GM08714 (cell line): Measurements from ENCODE around the gene VARS1.
"Not testable (repeated sequence)": the region's sequence is repeated elsewhere in the genome, so short reads cannot be mapped to it uniquely, and the experiment has no call there.

Source experiments
- H3K4me3 ChIP-seq: fragments of 200-500 bp; sonication (Bioruptor generic); 2 replicates; pipeline ENCODE4 v1.5.1; 2014; ENCODE audit warnings: mild to moderate bottlenecking, low read length, inconsistent platforms
- ZNF274 ChIP-seq: IDR thresholded peaks from 2 replicates; pipeline ENCODE4 v1.6.1; 2012; ENCODE audit warnings: mild to moderate bottlenecking, low read depth, low read length

Gene VARS1

GRCh38 chr6:31814677-31815024 is 19.1 kb upstream of the VARS1 start:
- TF ChIP-seq ZNF274, result no peak
- peak overlapping the region; percentile 66 for H3K4me3 ChIP-seq

GRCh38 chr6:31813465-31813849 is 17.9 kb upstream of the VARS1 start:
- no peak overlapping the region for H3K4me3 ChIP-seq
- TF ChIP-seq ZNF274, result no peak

GRCh38 chr6:31811645-31812044 is 16.1 kb upstream of the VARS1 start:
- no peak overlapping the region for H3K4me3 ChIP-seq
- TF ChIP-seq ZNF274, result no peak

DNA sequence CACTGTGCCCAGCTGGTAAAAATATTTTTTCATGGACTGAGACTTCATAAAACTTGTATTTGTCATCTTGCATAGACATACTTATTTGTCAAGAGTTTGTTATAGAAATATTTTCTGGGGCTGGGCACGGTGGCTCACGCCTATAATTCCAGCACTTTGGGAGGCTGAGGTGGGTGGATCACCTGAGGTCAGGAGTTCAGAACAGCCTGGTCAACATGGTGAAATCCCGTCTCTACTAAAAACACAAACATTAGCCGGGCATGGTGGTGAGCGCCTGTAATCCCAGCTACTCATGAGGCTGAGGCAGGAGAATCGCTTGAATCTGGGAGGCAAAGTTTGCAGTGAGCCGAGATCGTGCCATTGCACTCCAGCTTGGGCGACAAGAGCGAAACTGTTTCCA is 13.0 kb upstream of the VARS1 start:
- not testable (repeated sequence) for H3K4me3 ChIP-seq

DNA sequence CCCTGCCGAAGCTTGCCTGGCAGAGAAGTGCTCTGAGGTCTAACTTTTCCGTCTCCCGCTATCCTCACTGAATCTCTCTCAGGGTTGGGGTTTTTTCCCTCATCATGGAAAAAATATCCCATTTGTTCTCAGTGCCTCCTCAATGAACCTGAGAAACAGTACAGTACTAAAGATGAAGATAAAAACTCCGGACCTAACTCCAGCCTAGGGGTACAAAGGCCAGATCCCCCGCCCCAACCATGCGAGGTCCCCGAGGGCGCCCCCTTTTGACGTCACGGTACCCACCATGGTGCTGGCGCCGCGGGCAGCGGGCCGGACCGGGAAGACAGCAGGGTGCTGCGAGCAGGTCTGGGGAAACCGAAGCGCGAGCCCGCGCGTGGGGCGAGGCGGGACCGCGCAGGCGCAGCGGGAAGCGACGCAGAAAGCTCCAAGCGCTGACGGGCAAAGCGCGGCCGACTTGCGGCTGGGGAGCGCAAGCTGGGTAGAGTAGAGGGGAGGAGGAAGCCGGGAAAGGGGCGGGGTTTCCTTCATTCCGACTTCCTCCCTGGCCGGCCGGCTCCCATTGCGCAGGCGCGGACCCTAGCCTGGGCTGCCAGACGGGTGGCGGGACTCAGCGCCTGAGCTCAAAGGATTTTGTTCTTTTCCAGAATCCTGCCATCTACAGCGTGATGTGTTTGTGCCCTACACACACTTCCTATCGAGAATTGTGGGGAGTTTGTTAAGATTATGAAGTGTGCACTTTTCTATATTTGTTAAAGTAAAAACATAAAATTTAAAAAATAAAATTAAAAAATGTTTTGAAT is 11.1 kb upstream of the VARS1 start, which contains the start of gene LSM2:
LSM2 (minus strand) TSS at position 497 of the 803 bp plus-strand sequence; CDS start at position 288, 209 bp downstream.
- TF ChIP-seq ZNF274, result no peak
- H3K4me3 ChIP-seq, result peak within 1 kb of the TSS; percentile 84

GRCh38 chr6:31805939-31806469 is 10.5 kb upstream of the VARS1 start:
- peak overlapping the region; percentile 84 for H3K4me3 ChIP-seq
- no peak for TF ChIP-seq ZNF274

DNA sequence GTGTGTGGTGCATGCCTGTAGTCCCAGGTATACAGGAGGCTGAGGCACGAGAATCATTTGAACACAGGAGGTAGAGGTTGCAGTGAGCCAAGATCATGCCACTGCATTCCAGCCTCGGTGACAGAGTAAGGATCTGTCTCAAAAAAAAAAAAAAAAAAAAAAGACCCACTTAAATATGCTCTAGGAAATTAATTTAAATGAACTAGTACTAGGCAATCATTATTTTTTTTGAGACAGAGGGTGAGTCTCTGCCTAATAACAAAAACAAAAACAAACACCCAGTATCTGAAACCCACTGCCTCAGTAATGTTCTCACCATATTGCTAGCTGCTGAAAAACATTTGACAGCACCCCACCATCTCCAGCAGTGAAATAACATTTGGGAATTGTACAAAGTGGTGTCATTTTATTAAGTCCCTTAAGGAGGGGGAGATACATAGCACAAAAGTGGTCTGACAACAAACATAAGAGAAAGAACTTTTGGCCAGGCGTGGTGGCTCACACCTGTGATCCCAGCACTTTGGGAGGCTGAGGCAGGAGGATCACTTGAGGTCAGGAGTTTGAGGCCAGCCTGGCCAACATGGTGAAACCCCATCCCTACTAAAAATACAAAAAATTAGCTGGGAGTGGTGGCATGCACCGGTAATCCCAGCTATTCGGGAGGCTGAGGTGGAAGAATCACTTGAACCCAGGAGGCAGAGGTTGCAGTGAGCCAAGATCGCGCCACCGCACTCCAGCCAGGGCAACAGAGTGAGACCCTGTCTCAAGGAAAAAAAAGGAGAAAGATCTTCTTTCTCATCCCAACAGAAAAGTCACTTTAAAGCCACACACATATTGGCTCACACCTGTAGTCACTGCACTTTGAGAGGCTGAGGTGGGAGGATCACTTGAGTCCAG is 5.7 kb upstream of the VARS1 start:
- H3K4me3 ChIP-seq, result not testable (repeated sequence)

DNA sequence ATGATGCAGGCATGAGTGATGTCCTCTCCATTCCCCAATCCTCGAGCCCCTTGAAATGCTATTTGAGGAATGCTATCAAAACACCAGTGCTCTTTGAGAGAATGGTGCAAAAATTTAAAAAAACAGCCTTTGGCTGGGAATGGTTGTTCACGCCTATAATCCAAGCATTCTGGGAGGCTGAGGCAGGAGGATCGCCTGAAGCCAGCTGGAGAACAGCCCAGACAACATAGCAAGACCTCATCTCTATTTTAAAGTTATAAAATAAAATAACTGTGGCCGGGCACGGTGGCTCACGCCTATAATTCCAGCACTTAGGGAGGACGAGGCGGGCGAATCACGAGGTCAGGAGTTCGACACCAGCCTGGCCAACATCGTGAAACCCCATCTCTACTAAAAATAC is 4.2 kb upstream of the VARS1 start:
- TF ChIP-seq ZNF274, result no peak
- H3K4me3 ChIP-seq, result no peak overlapping the region

- no peak overlapping the region for H3K4me3 ChIP-seq
- no peak for TF ChIP-seq ZNF274
Observed at GRCh38 chr6:31797588-31797987, 2.0 kb upstream of the VARS1 start.

DNA sequence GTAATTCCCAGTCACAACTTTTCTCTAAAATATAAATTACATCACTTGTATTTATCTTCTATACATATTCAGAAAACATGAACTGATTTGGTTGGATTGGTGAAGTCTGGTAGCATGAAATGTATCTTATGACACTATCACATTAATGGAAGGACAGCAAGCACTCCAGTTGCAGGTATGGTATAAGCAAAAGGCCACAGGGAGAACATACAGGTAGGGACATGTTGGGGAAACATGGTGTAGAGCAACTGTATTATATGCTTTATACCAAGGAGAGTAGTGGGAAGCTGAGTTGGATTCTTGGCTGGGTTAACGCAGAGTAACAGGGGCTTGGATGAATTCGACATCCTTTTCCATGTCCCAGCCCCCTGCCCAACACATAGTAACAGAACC is 1.4 kb upstream of the VARS1 start:
- H3K4me3 ChIP-seq, result no peak overlapping the region
- TF ChIP-seq ZNF274, result no peak

- no peak for TF ChIP-seq ZNF274
Observed at GRCh38 chr6:31794866-31795615, 511 bp downstream of the VARS1 start.

GRCh38 chr6:31794294-31794865 is 1.2 kb downstream of the VARS1 start:
- H3K4me3 ChIP-seq, result peak overlapping the region; percentile 92

More at GRCh38 chr6:31794866-31795615, 511 bp downstream of the VARS1 start:
- H3K4me3 ChIP-seq, result peak overlapping the region; percentile 92

GRCh38 chr6:31793927-31794245 is 1.7 kb downstream of the VARS1 start:
- peak overlapping the region; percentile 92; the same call in 1 of the 2 replicates for H3K4me3 ChIP-seq

More at GRCh38 chr6:31794294-31794865, 1.2 kb downstream of the VARS1 start:
- no peak for TF ChIP-seq ZNF274

GRCh38 chr6:31792761-31793171 is 2.8 kb downstream of the VARS1 start:
- no peak for TF ChIP-seq ZNF274
- H3K4me3 ChIP-seq, result no peak overlapping the region
